ENCODE measurements around the gene MPC2. TPM values are rescaled to one million over a fixed set of nuclear protein-coding genes. Genes with fewer than 3 reads are reported as not detected.

The MPC2 gene
- polyA plus RNA-seq, 3 donors: 14.2 to 70.3 (median 59.4) TPM

DNA sequence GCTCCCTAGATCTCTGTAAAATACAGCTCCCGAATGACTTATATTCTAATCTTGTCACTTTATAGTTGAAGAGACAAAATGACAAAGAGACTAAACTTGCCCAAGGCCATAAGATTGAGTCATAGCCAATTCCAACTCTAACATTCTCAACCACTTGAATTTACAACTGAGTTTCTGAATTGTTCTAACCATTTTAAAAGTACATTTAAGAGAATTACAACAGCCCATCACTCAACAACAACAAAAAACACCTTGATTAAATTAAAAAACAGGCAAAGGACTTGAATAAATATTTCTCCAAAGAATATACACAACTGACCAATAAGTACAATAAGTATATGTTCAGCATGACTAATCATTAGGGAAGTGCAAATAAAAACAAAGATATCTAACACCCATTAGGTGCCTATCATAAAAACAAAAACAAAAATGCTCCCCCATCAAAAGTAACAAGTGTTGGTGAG, 14.2 kb downstream of the MPC2 start:
- intact Hi-C loops (cut with micrococcal nuclease): no loop called here
- H2AFZ ChIP-seq (ENCODE audit: insufficient read depth, low read depth, low read length, poor library complexity, severe bottlenecking): no peak overlapping the region
- peaks cover 7% of the 10 kb centered on the region for H4K20me1 ChIP-seq (ENCODE audit: insufficient read depth, low read length)
- H3K79me2 ChIP-seq (ENCODE audit: insufficient read depth, low read length): peaks cover 19% of the 10 kb centered on the region
- H3K27me3 ChIP-seq (ENCODE audit: control insufficient read depth in 2 of 2, insufficient read depth in 2 of 2, low read length in 2 of 2): no peaks in the 10 kb centered on the region
- TF ChIP-seq, protein P1, sequence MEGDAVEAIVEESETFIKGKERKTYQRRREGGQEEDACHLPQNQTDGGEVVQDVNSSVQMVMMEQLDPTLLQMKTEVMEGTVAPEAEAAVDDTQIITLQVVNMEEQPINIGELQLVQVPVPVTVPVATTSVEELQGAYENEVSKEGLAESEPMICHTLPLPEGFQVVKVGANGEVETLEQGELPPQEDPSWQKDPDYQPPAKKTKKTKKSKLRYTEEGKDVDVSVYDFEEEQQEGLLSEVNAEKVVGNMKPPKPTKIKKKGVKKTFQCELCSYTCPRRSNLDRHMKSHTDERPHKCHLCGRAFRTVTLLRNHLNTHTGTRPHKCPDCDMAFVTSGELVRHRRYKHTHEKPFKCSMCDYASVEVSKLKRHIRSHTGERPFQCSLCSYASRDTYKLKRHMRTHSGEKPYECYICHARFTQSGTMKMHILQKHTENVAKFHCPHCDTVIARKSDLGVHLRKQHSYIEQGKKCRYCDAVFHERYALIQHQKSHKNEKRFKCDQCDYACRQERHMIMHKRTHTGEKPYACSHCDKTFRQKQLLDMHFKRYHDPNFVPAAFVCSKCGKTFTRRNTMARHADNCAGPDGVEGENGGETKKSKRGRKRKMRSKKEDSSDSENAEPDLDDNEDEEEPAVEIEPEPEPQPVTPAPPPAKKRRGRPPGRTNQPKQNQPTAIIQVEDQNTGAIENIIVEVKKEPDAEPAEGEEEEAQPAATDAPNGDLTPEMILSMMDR (IDR thresholded peaks at IDR 0.05): no peak
- Mint-ChIP-seq H3K27me3 (ENCODE audit: low read depth in 3 of 3) (peaks cover 0 to 2% (median 0%) of the 10 kb centered on the region in 3 donors), H3K4me3 (no peak overlapping the region), H3K36me3 (peaks cover 20 to 21% of the 10 kb centered on the region in 2 donors), H3K27ac (peak overlapping the region in 1 of 7 donors; percentile 1), H3K4me1 (peaks cover 11% of the 10 kb centered on the region), H3K9me3 (no peaks in the 10 kb centered on the region)
- H3K4me1 ChIP-seq (ENCODE audit: control insufficient read depth in 1 of 2, insufficient read depth in 2 of 2, low read length in 2 of 2): no peaks in the 10 kb centered on the region
- WGBS (ENCODE audit: insufficient coverage): no CpG with 5 or more reads among the region's 1 CpG
- H3K4me2 ChIP-seq (replicated peaks; ENCODE audit: extremely low read depth, low read length, poor library complexity, severe bottlenecking): no peak overlapping the region
- H3K27ac ChIP-seq (ENCODE audit: low read depth in 1 of 2, low read length in 2 of 2): no peak overlapping the region
- H3K36me3 ChIP-seq (replicated peaks in 1 of 2; ENCODE audit: control insufficient read depth in 1 of 2, insufficient read depth in 2 of 2, low read length in 2 of 2): peaks cover 7 to 19% of the 10 kb centered on the region in 2 donors
- H3K9me3 ChIP-seq (replicated peaks in 1 of 2; ENCODE audit: control insufficient read depth in 1 of 2, insufficient read depth in 1 of 2, low read length in 2 of 2): no peaks in the 10 kb centered on the region
- no peak overlapping the region for H3K4me3 ChIP-seq (replicated peaks in 1 of 3; ENCODE audit: low read depth in 2 of 3, low read length in 3 of 3)
- no peak for DNase-seq
- H3K9ac ChIP-seq (ENCODE audit: insufficient read depth, low read length, poor library complexity, severe bottlenecking): no peak overlapping the region

GRCh38 chr1:167922023-167922422, 14.8 kb downstream of the MPC2 start:
- no peaks in the 10 kb centered on the region for H3K27me3 ChIP-seq (ENCODE audit: control insufficient read depth in 2 of 2, insufficient read depth in 2 of 2, low read length in 2 of 2)
- no peak for DNase-seq
- peaks cover 0 to 4% (median 0%) of the 10 kb centered on the region in 3 donors for H3K27me3 Mint-ChIP-seq (ENCODE audit: low read depth in 3 of 3)
- H3K4me2 ChIP-seq (replicated peaks; ENCODE audit: extremely low read depth, low read length, poor library complexity, severe bottlenecking): no peak overlapping the region
- H3K4me3 Mint-ChIP-seq: no peak overlapping the region
- H3K4me1 ChIP-seq (ENCODE audit: control insufficient read depth in 1 of 2, insufficient read depth in 2 of 2, low read length in 2 of 2): no peaks in the 10 kb centered on the region
- H3K9me3 ChIP-seq (replicated peaks in 1 of 2; ENCODE audit: control insufficient read depth in 1 of 2, insufficient read depth in 1 of 2, low read length in 2 of 2): no peaks in the 10 kb centered on the region
- no peaks in the 10 kb centered on the region for H3K9me3 Mint-ChIP-seq
- H3K27ac ChIP-seq (ENCODE audit: low read depth in 1 of 2, low read length in 2 of 2): no peak overlapping the region
- H3K36me3 Mint-ChIP-seq: peaks cover 24 to 26% of the 10 kb centered on the region in 2 donors
- H3K27ac Mint-ChIP-seq: peak overlapping the region in 1 of 7 donors; percentile 13
- TF ChIP-seq, protein P1 (IDR thresholded peaks at IDR 0.05): no peak
- H3K4me3 ChIP-seq (replicated peaks in 1 of 3; ENCODE audit: low read depth in 2 of 3, low read length in 3 of 3): no peak overlapping the region
- no peak overlapping the region for H3K9ac ChIP-seq (ENCODE audit: insufficient read depth, low read length, poor library complexity, severe bottlenecking)
- intact Hi-C loops (cut with micrococcal nuclease): no loop called here
- H3K36me3 ChIP-seq (replicated peaks in 1 of 2; ENCODE audit: control insufficient read depth in 1 of 2, insufficient read depth in 2 of 2, low read length in 2 of 2): peaks cover 8 to 26% of the 10 kb centered on the region in 2 donors
- H2AFZ ChIP-seq (ENCODE audit: insufficient read depth, low read depth, low read length, poor library complexity, severe bottlenecking): no peak overlapping the region
- peaks cover 5% of the 10 kb centered on the region for H4K20me1 ChIP-seq (ENCODE audit: insufficient read depth, low read length)
- H3K79me2 ChIP-seq (ENCODE audit: insufficient read depth, low read length): peaks cover 13% of the 10 kb centered on the region
- peaks cover 11% of the 10 kb centered on the region for H3K4me1 Mint-ChIP-seq

Measured in CD14-positive monocyte (primary cell).